ENCODE data around the gene COBLL1. TPM values are rescaled to one million over a fixed set of nuclear protein-coding genes. Genes with fewer than 3 reads are reported as not detected.

COBLL1 gene
- total RNA-seq, 3 donors from 2014 or later (not counting 1 experiment from before 2014, with no cell fraction given) = 0.85 to 13.4 (median 2.2) TPM

GRCh38 chr2:164875334-164876205, 33.9 kb upstream of the COBLL1 start:
- Mint-ChIP-seq H3K4me3 (no peak overlapping the region), H3K9me3 (no peaks in the 10 kb centered on the region), H3K36me3 (no peaks in the 10 kb centered on the region), H3K27ac (no peak overlapping the region), H3K27me3 (ENCODE audit: low read depth in 2 of 2) (peaks cover 0 to 3% of the 10 kb centered on the region in 2 donors), H3K4me1 (no peaks in the 10 kb centered on the region)
- H3K27me3 ChIP-seq (ENCODE audit: control insufficient read depth, insufficient read depth, low read length) = no peaks in the 10 kb centered on the region
- H3K27ac ChIP-seq (ENCODE audit: low read length) = no peak overlapping the region
- no peaks in the 10 kb centered on the region for H3K4me1 ChIP-seq (ENCODE audit: control insufficient read depth, insufficient read depth, low read length)
- TF ChIP-seq CTCF (IDR thresholded peaks at IDR 0.05) = no peak
- ATAC-seq (no peak), DNase-seq (no peak)
- 93% methylated on average over 7 of the region's 10 CpGs for WGBS (ENCODE audit: insufficient coverage)
- H3K36me3 ChIP-seq (ENCODE audit: control insufficient read depth, insufficient read depth, low read length) = no peaks in the 10 kb centered on the region
- intact Hi-C loops (cut with micrococcal nuclease) = no loop called here
- H3K4me3 ChIP-seq (ENCODE audit: low read length) = no peak overlapping the region
- no peaks in the 10 kb centered on the region for H3K9me3 ChIP-seq (ENCODE audit: control insufficient read depth, insufficient read depth, low read length)

- Mint-ChIP-seq H3K9me3 (no peaks in the 10 kb centered on the region), H3K27me3 (ENCODE audit: low read depth in 2 of 2) (peaks cover 3 to 6% of the 10 kb centered on the region in 2 donors), H3K4me3 (no peak overlapping the region), H3K27ac (no peak overlapping the region), H3K4me1 (no peaks in the 10 kb centered on the region), H3K36me3 (no peaks in the 10 kb centered on the region)
- 88% methylated on average over 9 of the region's 9 CpGs for WGBS (ENCODE audit: insufficient coverage)
- intact Hi-C loops (cut with micrococcal nuclease) = no loop called here
- ATAC-seq (no peak), DNase-seq (no peak)
- H3K9me3 ChIP-seq (ENCODE audit: control insufficient read depth, insufficient read depth, low read length) = no peaks in the 10 kb centered on the region
- no peaks in the 10 kb centered on the region for H3K4me1 ChIP-seq (ENCODE audit: control insufficient read depth, insufficient read depth, low read length)
- H3K36me3 ChIP-seq (ENCODE audit: control insufficient read depth, insufficient read depth, low read length) = no peaks in the 10 kb centered on the region
- no peak overlapping the region for H3K4me3 ChIP-seq (ENCODE audit: low read length)
- H3K27ac ChIP-seq (ENCODE audit: low read length) = no peak overlapping the region
- no peaks in the 10 kb centered on the region for H3K27me3 ChIP-seq (ENCODE audit: control insufficient read depth, insufficient read depth, low read length)
- no peak for TF ChIP-seq CTCF (IDR thresholded peaks at IDR 0.05)
Observed at GRCh38 chr2:164873210-164873908, 31.7 kb upstream of the COBLL1 start.

- Mint-ChIP-seq H3K36me3 (no peaks in the 10 kb centered on the region), H3K4me1 (no peaks in the 10 kb centered on the region), H3K9me3 (no peaks in the 10 kb centered on the region), H3K27me3 (ENCODE audit: low read depth in 2 of 2) (peaks cover 3 to 9% of the 10 kb centered on the region in 2 donors), H3K4me3 (no peak overlapping the region), H3K27ac (no peak overlapping the region)
- Histone ChIP-seq H3K27ac (ENCODE audit: low read length) (no peak overlapping the region), H3K4me3 (ENCODE audit: low read length) (no peak overlapping the region), H3K9me3 (ENCODE audit: control insufficient read depth, insufficient read depth, low read length) (no peaks in the 10 kb centered on the region), H3K36me3 (ENCODE audit: control insufficient read depth, insufficient read depth, low read length) (no peaks in the 10 kb centered on the region), H3K27me3 (ENCODE audit: control insufficient read depth, insufficient read depth, low read length) (no peaks in the 10 kb centered on the region), H3K4me1 (ENCODE audit: control insufficient read depth, insufficient read depth, low read length) (no peaks in the 10 kb centered on the region)
- intact Hi-C loops (cut with micrococcal nuclease) = no loop called here
- no peak for ATAC-seq
- TF ChIP-seq CTCF (IDR thresholded peaks at IDR 0.05) = no peak
- DNase-seq = no peak
- WGBS (ENCODE audit: insufficient coverage) = 83% methylated on average over 1 of the region's 2 CpGs
Observed at GRCh38 chr2:164871404-164871803, 29.8 kb upstream of the COBLL1 start.
